BLaER1 treated with 17β-estradiol and CSF1 and Interleukin-3, amounts not matched to agents 10 nM and 100 nM (cell line): ENCODE measurements around the gene FTL.

ENCODE experiments used
- H3K27ac ChIP-seq, 11 experiments: shearing (Covaris generic); formaldehyde crosslinking; 2 replicates each; pipeline ENCODE4 v1.8.1; 2022
- H3K27me3 ChIP-seq, 11 experiments: shearing (Covaris generic); formaldehyde crosslinking; 2 replicates each; pipeline ENCODE4 v1.8.1; 2022
- H3K36me3 ChIP-seq, 11 experiments: shearing (Covaris generic); formaldehyde crosslinking; 2 replicates each; pipeline ENCODE4 v1.8.1; 2022
- H3K4me1 ChIP-seq, 10 experiments: shearing (Covaris generic); formaldehyde crosslinking; 2 replicates each; pipeline ENCODE4 v1.8.1; 2022
- H3K4me2 ChIP-seq, 11 experiments: shearing (Covaris generic); formaldehyde crosslinking; 2 replicates each; pipeline ENCODE4 v1.8.1; 2022
- H3K4me3 ChIP-seq, 10 experiments: shearing (Covaris generic); formaldehyde crosslinking; 2 replicates each; pipeline ENCODE4 v1.8.1; 2022
- H3K9ac ChIP-seq, 11 experiments: shearing (Covaris generic); formaldehyde crosslinking; 2 replicates each; pipeline ENCODE4 v1.8.1; 2022
- H3K9me3 ChIP-seq, 11 experiments: shearing (Covaris generic); formaldehyde crosslinking; replicated peaks in 1 of 11; 2 replicates each; pipeline ENCODE4 v1.8.1; 2022
- H4K20me1 ChIP-seq, 11 experiments: shearing (Covaris generic); formaldehyde crosslinking; 2 replicates each; pipeline ENCODE4 v1.8.1; 2022
- Cebpa-rat ChIP-seq, 11 experiments: shearing (Covaris generic); IDR thresholded peaks; 2 replicates each; pipeline ENCODE4 v1.8.1; 2022

The FTL gene

DNA sequence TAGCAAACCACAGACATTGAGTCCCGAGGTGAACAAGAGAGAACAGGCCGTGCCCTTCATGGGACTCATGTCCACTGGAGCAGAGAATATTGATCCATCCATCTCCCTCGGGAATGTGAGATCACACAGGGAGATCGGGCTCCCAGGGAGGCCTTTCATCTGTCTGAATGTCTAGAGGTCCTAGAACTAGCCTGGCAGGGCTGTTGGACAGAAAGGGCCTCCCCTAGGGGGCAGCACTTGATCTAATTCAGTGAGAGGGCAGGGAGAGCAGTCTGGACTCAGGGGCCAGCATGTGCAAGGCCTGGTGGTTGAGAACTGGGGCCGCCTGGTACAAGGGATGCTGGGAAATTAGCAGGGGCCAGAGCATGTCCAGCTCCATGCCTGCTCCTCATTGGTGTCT, 32.9 kb downstream of the FTL start:
- H3K27me3 ChIP-seq = no peaks in the 10 kb centered on the region
- H3K36me3 ChIP-seq = peaks cover 17 to 54% (median 40%) of the 10 kb centered on the region in 11 experiments
- TF ChIP-seq Cebpa-rat (IDR thresholded peaks at IDR 0.05) = no peak
- H3K9me3 ChIP-seq = no peaks in the 10 kb centered on the region
- peaks cover 0 to 74% (median 55%) of the 10 kb centered on the region in 11 experiments; a peak in 18 of 22 replicates for H4K20me1 ChIP-seq
- H3K4me1 ChIP-seq = peaks cover 22 to 39% (median 26%) of the 10 kb centered on the region in 10 experiments
- peak overlapping the region in 5 of 11 experiments; percentile 7 to 51 (median 23); a peak in 5 of 22 replicates for H3K9ac ChIP-seq
- peak overlapping the region in 1 of 11 experiments; percentile 22; a peak in 1 of 22 replicates for H3K4me2 ChIP-seq
- H3K27ac ChIP-seq = peak overlapping the region in 1 of 11 experiments; percentile 1; a peak in 4 of 22 replicates
- no peak overlapping the region for H3K4me3 ChIP-seq

DNA sequence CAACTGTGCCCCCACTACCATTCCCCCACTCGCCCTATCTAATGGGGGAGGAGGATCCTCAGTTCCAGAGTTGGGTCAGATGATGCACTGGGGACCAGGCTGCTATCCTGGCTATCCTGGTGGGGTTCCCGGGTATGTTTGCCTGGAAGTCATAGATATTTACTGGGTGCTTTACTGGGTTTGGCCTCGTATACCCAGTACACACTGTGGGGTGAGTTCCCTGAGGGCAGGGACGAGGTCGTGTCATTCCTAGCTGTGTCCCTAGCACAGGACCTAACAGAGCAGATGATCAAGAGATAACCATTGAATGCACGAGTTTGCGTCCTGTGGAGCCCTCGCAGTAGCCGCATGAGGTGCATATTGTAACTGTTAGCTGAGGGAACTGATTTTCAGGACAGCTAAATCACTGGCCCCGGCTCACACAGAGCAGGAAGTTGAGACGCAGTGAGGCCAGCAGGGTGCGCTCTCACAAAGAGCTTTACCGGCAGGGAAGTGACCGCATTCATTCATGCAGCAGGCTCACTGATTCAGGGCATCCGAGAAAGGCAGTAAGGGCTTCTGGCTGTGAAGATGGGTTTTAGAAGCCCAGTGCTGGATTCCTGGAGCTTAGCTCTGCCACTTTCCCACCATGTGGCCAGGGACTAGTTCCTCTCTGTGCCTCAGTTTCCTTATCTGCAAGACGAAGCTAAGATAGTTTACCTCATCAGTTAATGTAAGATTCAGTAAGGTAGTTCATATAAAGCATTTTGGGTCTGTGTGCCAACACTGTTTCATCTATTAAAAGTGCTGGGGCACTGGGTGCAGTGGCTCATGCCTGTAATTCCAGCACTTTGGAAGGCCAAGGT, 34.6 kb downstream of the FTL start:
- Histone ChIP-seq H3K4me3 (no peak overlapping the region), H3K4me2 (no peak overlapping the region), H3K4me1 (peaks cover 16 to 32% (median 20%) of the 10 kb centered on the region in 10 experiments), H4K20me1 (peaks cover 0 to 77% (median 57%) of the 10 kb centered on the region in 11 experiments; a peak in 18 of 22 replicates), H3K9ac (peak overlapping the region in 5 of 11 experiments; percentile 6 to 31 (median 21); a peak in 3 of 22 replicates), H3K27me3 (no peaks in the 10 kb centered on the region), H3K27ac (no peak overlapping the region), H3K36me3 (peaks cover 33 to 71% (median 57%) of the 10 kb centered on the region in 11 experiments), H3K9me3 (no peaks in the 10 kb centered on the region)
- TF ChIP-seq Cebpa-rat (IDR thresholded peaks at IDR 0.05) = no peak

DNA sequence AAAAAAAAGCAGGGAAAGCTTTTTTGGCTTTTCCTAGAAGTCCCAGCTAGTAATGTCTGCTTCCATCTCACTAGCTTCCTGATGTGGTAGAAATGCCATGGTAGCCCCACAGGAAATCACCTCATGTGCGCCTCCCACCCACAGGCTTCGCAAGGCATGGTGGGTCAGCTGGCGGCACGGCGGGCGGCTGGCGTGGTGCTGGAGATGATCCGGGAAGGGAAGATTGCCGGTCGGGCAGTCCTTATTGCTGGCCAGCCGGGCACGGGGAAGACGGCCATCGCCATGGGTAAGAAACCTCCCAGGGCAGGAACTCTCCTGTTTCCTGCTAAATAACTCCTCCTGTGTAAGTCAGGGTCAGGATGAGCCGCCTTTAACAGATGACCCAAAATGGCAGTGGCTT, 39.0 kb downstream of the FTL start:
- Histone ChIP-seq H3K4me1 (peaks cover 0 to 8% (median under 1%) of the 10 kb centered on the region in 10 experiments; a peak in 2 of 20 replicates), H3K9ac (no peak overlapping the region), H3K27ac (no peak overlapping the region), H3K4me3 (no peak overlapping the region), H3K36me3 (peaks cover 65 to 100% (median 93%) of the 10 kb centered on the region in 11 experiments), H3K9me3 (no peaks in the 10 kb centered on the region), H3K4me2 (no peak overlapping the region), H4K20me1 (peaks cover 0 to 59% (median 27%) of the 10 kb centered on the region in 11 experiments; a peak in 16 of 22 replicates), H3K27me3 (no peaks in the 10 kb centered on the region)
- no peak for TF ChIP-seq Cebpa-rat (IDR thresholded peaks at IDR 0.05)

DNA sequence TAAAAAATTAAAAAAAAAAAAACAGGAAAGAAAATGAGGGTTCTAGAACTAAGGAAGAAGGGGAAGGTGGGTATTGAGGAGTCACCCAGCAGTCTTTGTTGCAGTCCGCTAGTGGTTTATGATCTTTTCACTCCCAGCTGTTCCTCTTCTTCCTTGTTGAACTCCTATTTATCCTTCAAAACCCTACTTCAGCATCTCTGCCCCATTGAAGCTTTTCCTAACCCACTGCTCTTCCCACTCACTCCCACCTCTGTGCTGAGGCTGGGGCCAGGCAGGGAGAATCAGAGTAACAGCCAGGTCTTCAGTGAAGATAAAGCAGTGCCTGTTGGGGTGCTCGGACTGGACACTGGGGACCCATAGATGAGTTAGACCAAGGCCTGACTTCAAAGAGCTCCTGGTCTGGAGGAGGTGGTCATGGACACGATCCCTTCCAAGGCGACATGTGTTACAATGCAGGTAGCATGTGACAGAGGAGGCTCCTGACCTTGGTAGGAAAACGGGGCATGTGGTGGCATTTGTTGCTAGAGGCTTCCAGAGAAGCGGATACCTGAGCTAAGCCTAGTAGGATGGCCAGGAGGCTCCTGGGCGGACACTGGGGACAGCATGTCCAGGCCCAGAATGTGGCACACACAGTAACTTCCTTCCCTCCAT, 40.0 kb downstream of the FTL start:
- Histone ChIP-seq H3K27me3 (no peaks in the 10 kb centered on the region), H3K36me3 (peaks cover 75 to 100% (median 94%) of the 10 kb centered on the region in 11 experiments), H3K4me3 (no peak overlapping the region), H3K27ac (no peak overlapping the region), H3K9ac (no peak overlapping the region), H3K4me1 (peaks cover 0 to 5% (median 0%) of the 10 kb centered on the region in 10 experiments; a peak in 1 of 20 replicates), H3K4me2 (no peak overlapping the region), H4K20me1 (peaks cover 0 to 57% (median 19%) of the 10 kb centered on the region in 11 experiments; a peak in 13 of 22 replicates), H3K9me3 (no peaks in the 10 kb centered on the region)
- no peak for TF ChIP-seq Cebpa-rat (IDR thresholded peaks at IDR 0.05)

DNA sequence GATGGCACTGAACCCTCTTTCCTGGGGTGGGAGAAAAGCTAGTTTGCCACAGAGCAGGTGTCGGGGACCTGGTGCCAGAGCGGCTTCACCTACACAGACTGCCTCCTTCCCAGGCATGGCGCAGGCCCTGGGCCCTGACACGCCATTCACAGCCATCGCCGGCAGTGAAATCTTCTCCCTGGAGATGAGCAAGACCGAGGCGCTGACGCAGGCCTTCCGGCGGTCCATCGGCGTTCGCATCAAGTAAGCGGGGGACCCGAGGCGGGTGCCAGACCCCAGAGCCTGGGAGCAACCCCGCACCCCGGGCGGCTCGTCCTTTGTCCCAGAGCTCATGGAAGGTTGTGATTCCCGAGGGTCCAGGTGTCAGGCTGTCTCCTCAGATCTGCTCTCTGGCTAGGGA, 41.8 kb downstream of the FTL start:
- H4K20me1 ChIP-seq = peaks cover 0 to 68% (median 18%) of the 10 kb centered on the region in 11 experiments; a peak in 13 of 22 replicates
- H3K27me3 ChIP-seq = no peaks in the 10 kb centered on the region
- H3K9me3 ChIP-seq = no peaks in the 10 kb centered on the region
- peaks cover 85 to 100% (median 98%) of the 10 kb centered on the region in 11 experiments for H3K36me3 ChIP-seq
- no peak overlapping the region for H3K9ac ChIP-seq
- H3K27ac ChIP-seq = no peak overlapping the region
- H3K4me3 ChIP-seq = no peak overlapping the region
- H3K4me2 ChIP-seq = no peak overlapping the region
- no peaks in the 10 kb centered on the region for H3K4me1 ChIP-seq
- TF ChIP-seq Cebpa-rat (IDR thresholded peaks at IDR 0.05) = no peak

DNA sequence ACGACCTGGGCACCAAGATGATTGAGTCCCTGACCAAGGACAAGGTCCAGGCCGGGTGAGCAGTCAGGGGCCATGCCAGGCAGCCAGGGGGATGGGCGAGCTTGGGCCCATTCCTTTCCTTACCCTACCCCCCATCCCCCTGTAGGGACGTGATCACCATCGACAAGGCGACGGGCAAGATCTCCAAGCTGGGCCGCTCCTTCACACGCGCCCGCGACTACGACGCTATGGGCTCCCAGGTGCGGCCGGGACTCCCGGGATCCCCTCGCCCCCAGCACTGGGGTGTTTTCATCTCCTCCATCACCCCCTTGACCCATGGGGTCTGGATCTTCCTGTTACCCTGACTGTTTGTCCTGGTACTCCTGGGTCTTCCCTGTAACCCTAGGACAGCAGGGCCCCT, 44.7 kb downstream of the FTL start:
- no peak for TF ChIP-seq Cebpa-rat (IDR thresholded peaks at IDR 0.05)
- Histone ChIP-seq H3K36me3 (peaks cover 77 to 100% (median 98%) of the 10 kb centered on the region in 11 experiments), H3K4me2 (no peak overlapping the region), H3K9ac (no peak overlapping the region), H3K27me3 (no peaks in the 10 kb centered on the region), H3K27ac (no peak overlapping the region), H3K4me1 (no peaks in the 10 kb centered on the region), H4K20me1 (peaks cover 0 to 77% (median 27%) of the 10 kb centered on the region in 11 experiments; a peak in 15 of 22 replicates), H3K4me3 (no peak overlapping the region), H3K9me3 (no peaks in the 10 kb centered on the region)

DNA sequence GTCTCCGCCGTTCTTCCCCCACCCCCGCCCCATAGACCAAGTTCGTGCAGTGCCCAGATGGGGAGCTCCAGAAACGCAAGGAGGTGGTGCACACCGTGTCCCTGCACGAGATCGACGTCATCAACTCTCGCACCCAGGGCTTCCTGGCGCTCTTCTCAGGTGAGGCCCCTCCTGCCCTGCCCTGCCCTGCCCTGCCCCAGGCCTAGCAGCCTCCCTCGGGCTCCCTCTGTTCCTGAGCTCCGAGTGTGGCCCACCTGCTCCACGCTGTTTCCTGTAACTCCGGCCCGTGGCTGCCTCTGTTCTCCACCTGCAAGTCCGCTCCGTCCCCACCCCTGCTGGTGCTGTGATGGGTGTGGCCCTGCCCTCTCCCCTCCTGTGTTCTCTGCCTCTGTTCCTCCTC, 45.3 kb downstream of the FTL start:
- TF ChIP-seq Cebpa-rat (IDR thresholded peaks at IDR 0.05) = no peak
- H3K4me1 ChIP-seq = no peaks in the 10 kb centered on the region
- H4K20me1 ChIP-seq = peaks cover 0 to 79% (median 30%) of the 10 kb centered on the region in 11 experiments; a peak in 15 of 22 replicates
- H3K27me3 ChIP-seq = no peaks in the 10 kb centered on the region
- H3K36me3 ChIP-seq = peaks cover 77 to 100% (median 98%) of the 10 kb centered on the region in 11 experiments
- H3K9me3 ChIP-seq = no peaks in the 10 kb centered on the region
- H3K4me3 ChIP-seq = no peak overlapping the region
- H3K4me2 ChIP-seq = no peak overlapping the region
- H3K9ac ChIP-seq = no peak overlapping the region
- no peak overlapping the region for H3K27ac ChIP-seq

DNA sequence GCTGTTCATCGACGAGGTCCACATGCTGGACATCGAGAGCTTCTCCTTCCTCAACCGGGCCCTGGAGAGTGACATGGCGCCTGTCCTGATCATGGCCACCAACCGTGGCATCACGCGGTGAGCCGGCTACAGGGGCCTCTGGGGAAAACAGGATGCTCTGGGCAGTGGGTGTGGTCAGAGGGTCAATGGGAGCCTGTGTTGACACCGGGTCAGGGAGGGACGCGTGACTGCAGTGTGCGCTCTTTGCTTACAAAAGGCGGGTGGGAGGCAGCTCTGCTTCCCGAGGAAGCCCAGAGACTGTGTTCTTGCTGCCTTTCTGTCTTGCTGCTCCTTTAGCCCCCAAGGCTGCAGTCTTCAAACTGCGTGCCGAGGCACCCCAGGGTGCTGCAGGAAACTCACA, 46.1 kb downstream of the FTL start:
- Histone ChIP-seq H4K20me1 (peaks cover 0 to 79% (median 33%) of the 10 kb centered on the region in 11 experiments; a peak in 15 of 22 replicates), H3K4me1 (no peaks in the 10 kb centered on the region), H3K27me3 (no peaks in the 10 kb centered on the region), H3K36me3 (peaks cover 77 to 100% (median 98%) of the 10 kb centered on the region in 11 experiments), H3K27ac (no peak overlapping the region), H3K4me3 (no peak overlapping the region), H3K9me3 (no peaks in the 10 kb centered on the region), H3K9ac (no peak overlapping the region), H3K4me2 (no peak overlapping the region)
- TF ChIP-seq Cebpa-rat (IDR thresholded peaks at IDR 0.05) = no peak
